ENCODE data around the gene LYSET. TPM values are rescaled to one million over a fixed set of nuclear protein-coding genes. Genes with fewer than 3 reads are reported as not detected.
"Not testable (repeated sequence)": the region's sequence is repeated elsewhere in the genome, so short reads cannot be mapped to it uniquely, and the experiment has no call there.

The LYSET gene
- total RNA-seq, 1 experiment from 2014 or later: 15.4 TPM

- ChIA-PET CTCF (interaction anchor here (0.6 to 2.1 kb wide), 9 partner anchors 8 to 209 kb away, joined by 3 to 20 read pairs (median 6); partner anchors contain the start of genes LYSET and MOAP1), POLR2A (no interaction called here)
- no peaks in the 10 kb centered on the region for H3K9me3 Mint-ChIP-seq (ENCODE audit: unreplicated experiment)
- no peaks in the 10 kb centered on the region for H3K36me3 Mint-ChIP-seq (ENCODE audit: insufficient read depth, unreplicated experiment)
- no peaks in the 10 kb centered on the region for H3K27me3 Mint-ChIP-seq (ENCODE audit: insufficient read depth, unreplicated experiment)
- BruUV-seq (replicated peaks): no TSS peak
- no peak for TF ChIP-seq CTCF (IDR thresholded peaks at IDR 0.05; ENCODE audit: unreplicated experiment)
- H3K4me1 Mint-ChIP-seq (ENCODE audit: insufficient read depth, unreplicated experiment): no peaks in the 10 kb centered on the region
- no peak for DNase-seq (ENCODE audit: unreplicated experiment)
- no peak overlapping the region for H3K27ac Mint-ChIP-seq (ENCODE audit: low read depth, unreplicated experiment)
- H3K4me3 Mint-ChIP-seq (ENCODE audit: unreplicated experiment): no peak overlapping the region
- intact Hi-C loops (cut with micrococcal nuclease): loop anchor here (5.0 kb wide), 1 partner anchor 279 kb away; no protein-coding TSS in a partner anchor
These were observed 23.6 kb upstream of the LYSET start for GRCh38 chr14:93161411-93161940.

- intact Hi-C loops (cut with micrococcal nuclease): loop anchor here (5.0 kb wide), 1 partner anchor 281 kb away; no protein-coding TSS in a partner anchor
- no peaks in the 10 kb centered on the region for H3K9me3 Mint-ChIP-seq (ENCODE audit: unreplicated experiment)
These were observed 21.6 kb upstream of the LYSET start for GRCh38 chr14:93163564-93163963.

GRCh38 chr14:93165271-93166265 lies 19.5 kb upstream of the LYSET start:
- intact Hi-C loops (cut with micrococcal nuclease); H3K36me3 Mint-ChIP-seq (ENCODE audit: insufficient read depth, unreplicated experiment); POLR2A ChIA-PET; H3K9me3 Mint-ChIP-seq (ENCODE audit: unreplicated experiment); H3K4me1 Mint-ChIP-seq (ENCODE audit: insufficient read depth, unreplicated experiment); H3K27me3 Mint-ChIP-seq (ENCODE audit: insufficient read depth, unreplicated experiment); H3K27ac Mint-ChIP-seq (ENCODE audit: low read depth, unreplicated experiment); DNase-seq (ENCODE audit: unreplicated experiment); CTCF ChIA-PET; BruUV-seq (replicated peaks); H3K4me3 Mint-ChIP-seq (ENCODE audit: unreplicated experiment): not testable (repeated sequence)

More at GRCh38 chr14:93163564-93163963, 21.6 kb upstream of the LYSET start:
- Mint-ChIP-seq H3K27ac (ENCODE audit: low read depth, unreplicated experiment) (no peak overlapping the region), H3K36me3 (ENCODE audit: insufficient read depth, unreplicated experiment) (no peaks in the 10 kb centered on the region), H3K4me1 (ENCODE audit: insufficient read depth, unreplicated experiment) (no peaks in the 10 kb centered on the region), H3K4me3 (ENCODE audit: unreplicated experiment) (no peak overlapping the region), H3K27me3 (ENCODE audit: insufficient read depth, unreplicated experiment) (no peaks in the 10 kb centered on the region)
- no peak for TF ChIP-seq CTCF (IDR thresholded peaks at IDR 0.05; ENCODE audit: unreplicated experiment)
- no peak for DNase-seq (ENCODE audit: unreplicated experiment)
- ChIA-PET CTCF (interaction anchor here (0.6 to 1.0 kb wide), 3 partner anchors 12 to 283 kb away, joined by 3 to 4 read pairs (median 3); no protein-coding TSS in a partner anchor), POLR2A (interaction anchor here (0.6 kb wide), 1 partner anchor 21 kb away, joined by 4 read pairs; the partner anchor contains the start of genes LYSET and MOAP1)
- no TSS peak for BruUV-seq (replicated peaks)

DNA sequence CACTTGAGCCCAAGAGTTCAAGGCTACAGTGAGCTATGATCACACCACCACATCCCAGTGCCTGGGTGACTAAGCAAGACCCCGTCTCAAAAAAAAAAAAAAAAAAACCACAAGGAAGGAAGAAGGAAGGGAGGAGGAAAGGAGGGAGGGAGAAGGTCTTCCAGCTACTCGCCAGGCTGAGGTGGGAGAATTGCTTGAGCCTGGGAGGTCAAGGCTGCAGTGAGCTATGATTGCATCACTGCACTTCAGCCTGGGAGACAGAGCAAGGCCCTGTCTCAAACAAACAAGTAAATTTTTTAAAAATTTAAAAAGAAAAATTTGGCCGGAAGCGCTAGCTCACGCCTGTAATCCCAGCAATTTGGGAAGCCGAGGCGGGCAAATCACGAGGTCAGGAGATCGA lies 16.5 kb upstream of the LYSET start:
- H3K9me3 Mint-ChIP-seq (ENCODE audit: unreplicated experiment); H3K36me3 Mint-ChIP-seq (ENCODE audit: insufficient read depth, unreplicated experiment); intact Hi-C loops (cut with micrococcal nuclease); H3K4me1 Mint-ChIP-seq (ENCODE audit: insufficient read depth, unreplicated experiment); H3K4me3 Mint-ChIP-seq (ENCODE audit: unreplicated experiment); H3K27me3 Mint-ChIP-seq (ENCODE audit: insufficient read depth, unreplicated experiment); H3K27ac Mint-ChIP-seq (ENCODE audit: low read depth, unreplicated experiment); DNase-seq (ENCODE audit: unreplicated experiment); BruUV-seq (replicated peaks): not testable (repeated sequence)
- ChIA-PET POLR2A (interaction anchor here (1.4 kb wide), 1 partner anchor 15 kb away, joined by 4 read pairs; no protein-coding TSS in a partner anchor), CTCF (interaction anchor here (0.6 to 2.1 kb wide), 3 partner anchors 8 to 16 kb away, joined by 3 to 7 read pairs (median 3); partner anchors contain the start of genes LYSET and MOAP1)

GRCh38 chr14:93169619-93170018 lies 15.5 kb upstream of the LYSET start:
- DNase-seq (ENCODE audit: unreplicated experiment); BruUV-seq (replicated peaks); H3K4me3 Mint-ChIP-seq (ENCODE audit: unreplicated experiment); H3K27ac Mint-ChIP-seq (ENCODE audit: low read depth, unreplicated experiment); H3K9me3 Mint-ChIP-seq (ENCODE audit: unreplicated experiment); H3K4me1 Mint-ChIP-seq (ENCODE audit: insufficient read depth, unreplicated experiment); H3K36me3 Mint-ChIP-seq (ENCODE audit: insufficient read depth, unreplicated experiment); H3K27me3 Mint-ChIP-seq (ENCODE audit: insufficient read depth, unreplicated experiment); intact Hi-C loops (cut with micrococcal nuclease): not testable (repeated sequence)
- ChIA-PET CTCF (interaction anchor here (0.6 to 2.1 kb wide), 5 partner anchors 9 to 100 kb away, joined by 3 to 7 read pairs (median 4); no protein-coding TSS in a partner anchor), POLR2A (interaction anchor here (1.4 kb wide), 1 partner anchor 14 kb away, joined by 4 read pairs; no protein-coding TSS in a partner anchor)

- H3K9me3 Mint-ChIP-seq (ENCODE audit: unreplicated experiment); DNase-seq (ENCODE audit: unreplicated experiment); intact Hi-C loops (cut with micrococcal nuclease): not testable (repeated sequence)
These were observed 15.0 kb upstream of the LYSET start for GRCh38 chr14:93170141-93170540.

More at GRCh38 chr14:93170141-93170540, 15.0 kb upstream of the LYSET start:
- BruUV-seq (replicated peaks); H3K4me1 Mint-ChIP-seq (ENCODE audit: insufficient read depth, unreplicated experiment); H3K27me3 Mint-ChIP-seq (ENCODE audit: insufficient read depth, unreplicated experiment); H3K27ac Mint-ChIP-seq (ENCODE audit: low read depth, unreplicated experiment); H3K36me3 Mint-ChIP-seq (ENCODE audit: insufficient read depth, unreplicated experiment); H3K4me3 Mint-ChIP-seq (ENCODE audit: unreplicated experiment): not testable (repeated sequence)
- CTCF ChIA-PET: interaction anchor here (1.2 to 2.1 kb wide), 3 partner anchors 9 to 10 kb away, joined by 4 to 7 read pairs (median 5); no protein-coding TSS in a partner anchor
- POLR2A ChIA-PET: interaction anchor here (1.4 kb wide), 1 partner anchor 14 kb away, joined by 4 read pairs; no protein-coding TSS in a partner anchor
